ENCODE results near the gene CCL18. TPM values are rescaled to one million over a fixed set of nuclear protein-coding genes. Genes with fewer than 3 reads are reported as not detected.
"Not testable (repeated sequence)": the region's sequence is repeated elsewhere in the genome, so short reads cannot be mapped to it uniquely, and the experiment has no call there.

The CCL18 gene
- total RNA-seq, 1 experiment from 2014 or later, result not detected

- H3K27ac ChIP-seq (ENCODE audit: low read length); H3K27me3 ChIP-seq (ENCODE audit: low read length); DNase-seq; H3K9ac ChIP-seq (ENCODE audit: low read length); H3K79me2 ChIP-seq (ENCODE audit: low read length); H3K36me3 ChIP-seq (ENCODE audit: insufficient read depth, low read length); H3K4me2 ChIP-seq (ENCODE audit: low read depth, low read length, poor library complexity, severe bottlenecking); H3K9me3 ChIP-seq (ENCODE audit: low read length); H2AFZ ChIP-seq (ENCODE audit: low read length); H3K9me2 ChIP-seq (replicated peaks; ENCODE audit: insufficient read depth, low read length); H4K20me1 ChIP-seq (ENCODE audit: insufficient read depth, low read depth, low read length); H3K4me3 ChIP-seq (ENCODE audit: low read length): not testable (repeated sequence)
- peaks cover 38% of the 10 kb centered on the region for H3K4me1 ChIP-seq (ENCODE audit: low read length)
Observed at GRCh38 chr17:36099004-36099403, 34.9 kb downstream of the CCL18 start.

DNA sequence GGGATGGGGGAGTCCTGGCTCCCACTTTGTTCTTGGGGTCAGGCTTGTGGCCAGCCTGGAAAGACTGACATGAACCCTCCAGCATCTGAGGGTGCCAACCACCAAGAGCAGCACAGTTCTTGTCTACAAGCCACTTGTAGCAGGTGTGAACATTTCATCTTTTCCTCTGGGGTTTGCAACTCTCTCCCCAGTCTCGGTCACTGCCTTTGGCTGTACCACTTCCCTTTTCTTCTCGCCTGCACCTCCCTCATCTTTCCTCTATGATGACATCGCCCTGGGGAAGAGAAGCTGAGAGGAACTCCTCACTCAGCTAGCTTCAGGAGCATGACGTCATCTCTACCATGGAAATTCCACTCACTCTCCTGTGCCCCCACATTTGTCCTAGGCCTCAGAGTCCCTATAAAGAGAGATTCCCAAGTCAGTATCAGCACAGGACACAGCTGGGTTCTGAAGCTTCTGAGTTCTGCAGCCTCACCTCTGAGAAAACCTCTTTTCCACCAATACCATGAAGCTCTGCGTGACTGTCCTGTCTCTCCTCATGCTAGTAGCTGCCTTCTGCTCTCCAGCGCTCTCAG lies 39.4 kb downstream of the CCL18 start, which contains the start of gene CCL4:
Gene CCL4, plus strand, starts transcription at position 427 of the 575 bp plus-strand sequence. Its CDS starts 79 bp downstream, at position 506.
- H4K20me1 ChIP-seq (ENCODE audit: insufficient read depth, low read depth, low read length); H3K9me2 ChIP-seq (replicated peaks; ENCODE audit: insufficient read depth, low read length); H3K79me2 ChIP-seq (ENCODE audit: low read length); H3K27me3 ChIP-seq (ENCODE audit: low read length); H2AFZ ChIP-seq (ENCODE audit: low read length); H3K36me3 ChIP-seq (ENCODE audit: insufficient read depth, low read length); H3K9me3 ChIP-seq (ENCODE audit: low read length): not testable (repeated sequence)
- Histone ChIP-seq H3K4me1 (ENCODE audit: low read length) (peaks cover 41% of the 10 kb centered on the region), H3K9ac (ENCODE audit: low read length) (peak within 1 kb of the TSS; percentile 36; the same call in 1 of the 2 replicates), H3K4me2 (ENCODE audit: low read depth, low read length, poor library complexity, severe bottlenecking) (peak within 1 kb of the TSS; percentile 63), H3K4me3 (ENCODE audit: low read length) (peak within 1 kb of the TSS; percentile 33), H3K27ac (ENCODE audit: low read length) (peak within 1 kb of the TSS; percentile 70)
- peak; percentile 77 for DNase-seq

GRCh38 chr17:36104246-36104645 lies 40.2 kb downstream of the CCL18 start:
- Histone ChIP-seq H3K4me2 (ENCODE audit: low read depth, low read length, poor library complexity, severe bottlenecking) (peak overlapping the region; percentile 52), H3K4me1 (ENCODE audit: low read length) (peaks cover 41% of the 10 kb centered on the region), H3K9ac (ENCODE audit: low read length) (peak overlapping the region; percentile 27; the same call in 1 of the 2 replicates)
- not testable (repeated sequence) for H3K9me2 ChIP-seq (replicated peaks; ENCODE audit: insufficient read depth, low read length); H3K9me3 ChIP-seq (ENCODE audit: low read length); DNase-seq; H3K27ac ChIP-seq (ENCODE audit: low read length); H3K4me3 ChIP-seq (ENCODE audit: low read length); H3K36me3 ChIP-seq (ENCODE audit: insufficient read depth, low read length); H2AFZ ChIP-seq (ENCODE audit: low read length); H3K27me3 ChIP-seq (ENCODE audit: low read length); H3K79me2 ChIP-seq (ENCODE audit: low read length); H4K20me1 ChIP-seq (ENCODE audit: insufficient read depth, low read depth, low read length)

- Histone ChIP-seq H3K27me3 (ENCODE audit: low read length) (no peaks in the 10 kb centered on the region), H3K9me3 (ENCODE audit: low read length) (no peaks in the 10 kb centered on the region), H3K79me2 (ENCODE audit: low read length) (no peaks in the 10 kb centered on the region), H3K9ac (ENCODE audit: low read length) (no peak overlapping the region; the same call in 1 of the 2 replicates), H3K4me1 (ENCODE audit: low read length) (peaks cover 41% of the 10 kb centered on the region), H4K20me1 (ENCODE audit: insufficient read depth, low read depth, low read length) (no peaks in the 10 kb centered on the region), H3K4me3 (ENCODE audit: low read length) (no peak overlapping the region), H3K27ac (ENCODE audit: low read length) (no peak overlapping the region), H3K36me3 (ENCODE audit: insufficient read depth, low read length) (no peaks in the 10 kb centered on the region), H2AFZ (ENCODE audit: low read length) (no peak overlapping the region), H3K4me2 (ENCODE audit: low read depth, low read length, poor library complexity, severe bottlenecking) (peak overlapping the region; percentile 52), H3K9me2 (replicated peaks; ENCODE audit: insufficient read depth, low read length) (no peaks in the 10 kb centered on the region)
- no peak for DNase-seq
Observed at GRCh38 chr17:36104701-36105181, 40.7 kb downstream of the CCL18 start.

- no peak overlapping the region for H3K27ac ChIP-seq (ENCODE audit: low read length)
- no peak overlapping the region for H3K9ac ChIP-seq (ENCODE audit: low read length)
- no peaks in the 10 kb centered on the region for H3K36me3 ChIP-seq (ENCODE audit: insufficient read depth, low read length)
- no peak overlapping the region for H3K4me3 ChIP-seq (ENCODE audit: low read length)
- no peaks in the 10 kb centered on the region for H3K9me2 ChIP-seq (replicated peaks; ENCODE audit: insufficient read depth, low read length)
- no peak for DNase-seq
- no peaks in the 10 kb centered on the region for H4K20me1 ChIP-seq (ENCODE audit: insufficient read depth, low read depth, low read length)
- H3K27me3 ChIP-seq (ENCODE audit: low read length), result no peaks in the 10 kb centered on the region
- H3K79me2 ChIP-seq (ENCODE audit: low read length), result no peaks in the 10 kb centered on the region
- no peak overlapping the region for H2AFZ ChIP-seq (ENCODE audit: low read length)
- H3K4me1 ChIP-seq (ENCODE audit: low read length), result peaks cover 34% of the 10 kb centered on the region
- no peaks in the 10 kb centered on the region for H3K9me3 ChIP-seq (ENCODE audit: low read length)
- no peak overlapping the region for H3K4me2 ChIP-seq (ENCODE audit: low read depth, low read length, poor library complexity, severe bottlenecking)
Observed at GRCh38 chr17:36105781-36106492, 41.9 kb downstream of the CCL18 start.

- H2AFZ ChIP-seq (ENCODE audit: low read length), result no peak overlapping the region
- H3K4me1 ChIP-seq (ENCODE audit: low read length), result peaks cover 34% of the 10 kb centered on the region
- DNase-seq, result no peak
- H3K9me3 ChIP-seq (ENCODE audit: low read length), result no peaks in the 10 kb centered on the region
- H3K9ac ChIP-seq (ENCODE audit: low read length), result no peak overlapping the region
- H3K27me3 ChIP-seq (ENCODE audit: low read length), result no peaks in the 10 kb centered on the region
- no peaks in the 10 kb centered on the region for H4K20me1 ChIP-seq (ENCODE audit: insufficient read depth, low read depth, low read length)
- H3K4me2 ChIP-seq (ENCODE audit: low read depth, low read length, poor library complexity, severe bottlenecking), result no peak overlapping the region
- H3K9me2 ChIP-seq (replicated peaks; ENCODE audit: insufficient read depth, low read length), result no peaks in the 10 kb centered on the region
- no peaks in the 10 kb centered on the region for H3K36me3 ChIP-seq (ENCODE audit: insufficient read depth, low read length)
- H3K4me3 ChIP-seq (ENCODE audit: low read length), result no peak overlapping the region
- no peak overlapping the region for H3K27ac ChIP-seq (ENCODE audit: low read length)
- no peaks in the 10 kb centered on the region for H3K79me2 ChIP-seq (ENCODE audit: low read length)
Observed at GRCh38 chr17:36106493-36106835, 42.4 kb downstream of the CCL18 start.

DNA sequence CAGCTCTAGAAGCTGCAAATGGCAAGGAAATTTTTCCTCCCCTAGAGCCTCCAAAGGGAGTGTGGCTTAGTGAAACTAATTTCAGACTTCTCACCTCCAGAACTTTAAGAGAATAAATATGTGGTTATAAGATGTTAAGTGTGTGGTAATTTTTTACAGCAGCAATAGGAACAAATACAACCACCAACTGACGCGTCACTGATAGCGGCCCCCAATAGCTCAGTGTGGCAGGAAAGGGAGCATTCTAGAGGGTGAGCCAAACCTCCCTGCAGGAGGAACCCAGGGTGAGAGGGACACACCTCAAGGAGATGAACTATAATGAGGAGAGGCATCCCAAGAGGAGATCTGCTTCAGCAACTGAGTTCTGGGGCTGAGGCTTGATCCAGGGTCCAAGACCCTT lies 43.6 kb downstream of the CCL18 start:
- no peaks in the 10 kb centered on the region for H3K9me3 ChIP-seq (ENCODE audit: low read length)
- no peaks in the 10 kb centered on the region for H3K79me2 ChIP-seq (ENCODE audit: low read length)
- no peak overlapping the region for H2AFZ ChIP-seq (ENCODE audit: low read length)
- peaks cover 28% of the 10 kb centered on the region for H3K4me1 ChIP-seq (ENCODE audit: low read length)
- H3K36me3 ChIP-seq (ENCODE audit: insufficient read depth, low read length), result no peaks in the 10 kb centered on the region
- no peaks in the 10 kb centered on the region for H3K9me2 ChIP-seq (replicated peaks; ENCODE audit: insufficient read depth, low read length)
- no peak overlapping the region for H3K4me2 ChIP-seq (ENCODE audit: low read depth, low read length, poor library complexity, severe bottlenecking)
- no peak overlapping the region for H3K27ac ChIP-seq (ENCODE audit: low read length)
- H4K20me1 ChIP-seq (ENCODE audit: insufficient read depth, low read depth, low read length), result no peaks in the 10 kb centered on the region
- no peaks in the 10 kb centered on the region; the same call in 1 of the 2 replicates for H3K27me3 ChIP-seq (ENCODE audit: low read length)
- no peak overlapping the region for H3K9ac ChIP-seq (ENCODE audit: low read length)
- no peak overlapping the region for H3K4me3 ChIP-seq (ENCODE audit: low read length)
- DNase-seq, result no peak

DNA sequence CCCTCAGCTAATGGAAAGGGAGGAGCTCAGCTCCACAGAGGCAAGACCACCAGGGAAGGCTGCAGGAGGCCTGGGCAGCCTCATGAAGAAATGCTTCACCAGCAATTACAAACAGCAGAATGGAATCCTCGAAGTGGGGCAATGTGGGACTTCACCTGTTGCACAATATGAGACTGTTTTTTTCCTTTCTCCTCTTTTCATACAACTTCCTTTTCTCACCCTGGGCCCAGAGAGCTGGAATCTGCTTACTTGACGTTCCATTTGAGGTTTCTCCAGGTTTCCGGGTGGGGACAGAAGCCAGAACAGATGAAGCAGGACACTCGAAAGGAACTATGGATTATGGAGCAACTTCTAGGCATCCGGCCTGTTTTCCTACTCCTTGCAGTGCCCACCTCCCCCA lies 44.2 kb downstream of the CCL18 start:
- H3K9me2 ChIP-seq (replicated peaks; ENCODE audit: insufficient read depth, low read length); H4K20me1 ChIP-seq (ENCODE audit: insufficient read depth, low read depth, low read length); H3K36me3 ChIP-seq (ENCODE audit: insufficient read depth, low read length); H3K27me3 ChIP-seq (ENCODE audit: low read length); H3K4me2 ChIP-seq (ENCODE audit: low read depth, low read length, poor library complexity, severe bottlenecking); H3K79me2 ChIP-seq (ENCODE audit: low read length); H3K27ac ChIP-seq (ENCODE audit: low read length); DNase-seq; H2AFZ ChIP-seq (ENCODE audit: low read length); H3K9me3 ChIP-seq (ENCODE audit: low read length); H3K9ac ChIP-seq (ENCODE audit: low read length); H3K4me3 ChIP-seq (ENCODE audit: low read length): not testable (repeated sequence)
- peaks cover 22% of the 10 kb centered on the region for H3K4me1 ChIP-seq (ENCODE audit: low read length)

Measured in Karpas-422 (cell line).